T47D (cell line): ENCODE data around the gene ALDOA.
A peak's percentile ranks its signal among the peaks of the same experiment; 100 is the strongest.
"Not testable (repeated sequence)": the region's sequence is repeated elsewhere in the genome, so short reads cannot be mapped to it uniquely, and the experiment has no call there.

Source experiments
- DNase-seq, 2 experiments: peaks; one replicate each; pipeline versions ENCODE4 v3.0.0 to v3.0.0-alpha.2; 2011 to 2012; ENCODE audit warnings: low read depth in 1 of 2, low spot score in 1 of 2
- JUND ChIP-seq: IDR thresholded peaks from 2 replicates; pipeline ENCODE4 v1.6.1; 2012; ENCODE audit warnings: low read depth
- in situ Hi-C: cut with HindIII; loops from 2 replicates; pipeline ENCODE4 v1.10.0; 2016; ENCODE audit warnings: low sequenced_read_pairs, low pct_unique_long_range_greater_than_20kb

The ALDOA gene

DNA sequence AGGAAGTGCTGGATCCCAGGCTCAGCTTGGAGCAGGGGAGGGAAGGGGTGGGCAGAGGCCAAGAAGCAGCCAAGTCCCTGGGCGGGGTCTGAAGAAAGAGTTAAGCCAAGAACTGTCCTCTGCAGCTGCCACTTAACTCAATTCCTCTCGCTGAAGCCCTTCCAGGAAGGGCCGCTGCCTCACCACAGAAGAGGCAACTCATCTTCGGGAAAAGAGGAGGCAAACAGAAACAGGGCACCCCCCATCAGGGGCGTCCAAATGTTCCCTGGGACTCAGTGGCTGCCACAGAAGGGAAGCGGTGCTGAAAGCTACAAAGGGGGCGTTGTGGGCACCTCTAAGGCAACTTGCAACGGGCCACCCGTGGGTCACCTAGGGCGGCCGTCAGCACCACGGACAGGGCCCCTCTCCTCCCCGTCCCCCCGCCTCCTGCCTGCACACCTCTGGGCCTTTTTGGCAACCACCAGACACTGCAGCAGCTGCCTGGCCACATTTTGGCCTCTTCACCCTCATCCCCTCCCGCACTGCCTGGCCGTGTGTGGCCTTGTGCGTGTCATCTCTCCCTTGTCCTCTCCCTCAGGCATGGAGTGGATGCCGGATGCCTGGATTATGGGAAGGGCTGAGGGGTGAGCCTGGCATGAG, 37.0 kb upstream of the ALDOA start:
- no peak for TF ChIP-seq JUND
- DNase-seq: peak; percentile 19 to 66
- in situ Hi-C loops: no loop called here

DNA sequence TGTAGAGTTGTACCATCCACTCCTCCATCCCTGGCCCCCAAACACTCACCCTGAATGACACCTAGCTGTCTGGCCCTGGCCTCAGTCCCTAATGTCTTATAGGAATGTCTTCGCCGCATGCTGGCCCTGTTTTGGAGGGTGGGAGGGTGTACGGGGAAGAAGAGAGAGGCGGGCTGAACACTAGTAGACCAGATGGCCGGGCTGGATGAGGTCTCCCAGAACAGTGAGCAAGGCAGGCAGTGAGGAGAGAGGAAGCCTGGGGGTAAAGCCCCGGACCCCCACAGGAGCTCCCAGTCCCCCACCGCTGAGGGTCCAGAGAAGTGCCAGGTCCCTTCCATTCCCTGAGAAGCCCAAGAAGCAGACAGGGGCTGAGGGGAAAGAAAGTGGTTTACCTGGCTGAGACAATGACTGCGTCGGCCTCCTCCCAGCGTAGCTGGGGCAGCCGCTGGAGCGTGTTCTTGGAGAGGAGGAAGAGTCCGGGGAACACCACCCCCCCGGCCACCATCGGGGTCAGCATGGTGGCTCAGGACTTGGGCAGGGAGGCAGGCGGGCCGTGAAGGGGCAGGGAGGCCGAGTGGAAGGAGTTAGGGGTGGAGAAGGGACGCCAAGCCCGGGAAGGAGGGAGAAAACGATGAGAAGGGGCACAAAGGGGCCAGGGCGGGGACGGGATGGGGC, 35.4 kb upstream of the ALDOA start:
- TF ChIP-seq JUND: no peak
- DNase-seq: no peak
- in situ Hi-C loops: no loop called here

- no peak for TF ChIP-seq JUND
- DNase-seq: no peak
- in situ Hi-C loops: no loop called here
Measured at GRCh38 chr16:30030841-30031413, 34.6 kb upstream of the ALDOA start, which contains the start of gene TLCD3B. Gene TLCD3B, minus strand, starts transcription at chr16:30031271. Its CDS starts 744 bp downstream, at chr16:30030527.

GRCh38 chr16:30031477-30031918, 34.1 kb upstream of the ALDOA start:
- in situ Hi-C loops: no loop called here
- no peak for DNase-seq

GRCh38 chr16:30032083-30032819, 33.3 kb upstream of the ALDOA start:
- TF ChIP-seq JUND: no peak
- peak in 1 of 2 experiments; percentile 77 for DNase-seq
- in situ Hi-C loops: no loop called here

More at GRCh38 chr16:30031477-30031918, 34.1 kb upstream of the ALDOA start:
- no peak for TF ChIP-seq JUND

- TF ChIP-seq JUND: no peak
- DNase-seq: no peak
- in situ Hi-C loops: no loop called here
Measured at GRCh38 chr16:30033270-30033669, 32.3 kb upstream of the ALDOA start.

DNA sequence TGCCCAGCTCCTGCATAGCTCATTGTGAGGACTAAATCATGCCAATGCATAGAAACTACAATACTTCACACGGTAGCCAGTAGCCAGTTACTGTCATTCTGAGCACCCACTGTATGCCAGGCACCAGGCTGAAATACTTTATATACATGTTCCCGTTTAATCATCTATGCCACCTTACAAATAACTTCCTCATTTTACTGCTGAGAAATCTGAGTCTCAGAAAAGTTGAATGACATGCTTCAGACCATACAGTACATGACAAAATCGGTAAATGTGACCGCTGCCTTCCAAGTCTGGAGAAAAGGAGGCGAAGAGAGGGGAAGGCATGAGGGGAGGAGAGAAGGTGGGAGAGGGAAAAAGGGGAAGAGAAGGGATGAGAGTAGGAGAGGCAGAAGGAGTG, 25.3 kb upstream of the ALDOA start:
- no peak for TF ChIP-seq JUND
- in situ Hi-C loops: no loop called here
- DNase-seq: no peak

DNA sequence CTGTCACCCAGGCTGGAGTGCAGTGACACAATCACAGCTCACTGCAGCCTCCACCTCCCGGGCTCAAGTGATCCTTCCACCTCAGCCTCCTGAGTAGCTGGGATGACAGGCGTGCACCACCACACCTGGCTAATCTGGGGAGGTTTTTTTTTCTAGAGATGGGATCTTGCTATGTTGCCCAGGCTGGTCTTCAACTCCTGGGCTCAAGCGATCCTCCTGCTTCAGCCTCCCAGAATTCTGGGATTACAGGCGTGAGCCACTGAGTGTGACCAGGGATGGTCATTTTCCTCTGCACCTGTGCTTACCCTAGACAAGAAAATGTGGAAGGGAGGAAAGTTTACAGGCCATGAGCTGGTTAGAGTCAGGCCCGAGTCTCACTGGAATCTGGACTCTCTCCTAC, 24.9 kb upstream of the ALDOA start:
- DNase-seq, in situ Hi-C loops: not testable (repeated sequence)

DNA sequence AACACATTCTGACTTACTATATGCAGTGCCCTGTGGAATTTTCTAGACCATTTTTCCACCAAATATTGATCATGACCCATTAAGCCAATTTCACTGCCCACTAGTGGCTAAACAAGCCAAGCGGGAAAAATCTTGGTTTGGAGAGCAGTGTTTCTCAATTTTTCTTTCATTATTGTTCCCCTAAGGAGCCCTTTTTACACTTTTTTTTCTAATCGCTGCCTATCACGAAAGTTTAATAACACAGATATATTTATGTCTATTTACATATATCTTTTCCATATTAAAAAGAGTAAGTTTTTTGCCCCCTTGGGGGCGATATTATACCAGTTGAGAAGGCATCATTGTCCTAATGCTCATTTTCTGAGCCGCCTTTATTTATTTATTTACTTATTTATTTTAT, 23.7 kb upstream of the ALDOA start:
- DNase-seq: peak in 1 of 2 experiments; percentile 58
- in situ Hi-C loops: no loop called here
- TF ChIP-seq JUND: no peak

DNA sequence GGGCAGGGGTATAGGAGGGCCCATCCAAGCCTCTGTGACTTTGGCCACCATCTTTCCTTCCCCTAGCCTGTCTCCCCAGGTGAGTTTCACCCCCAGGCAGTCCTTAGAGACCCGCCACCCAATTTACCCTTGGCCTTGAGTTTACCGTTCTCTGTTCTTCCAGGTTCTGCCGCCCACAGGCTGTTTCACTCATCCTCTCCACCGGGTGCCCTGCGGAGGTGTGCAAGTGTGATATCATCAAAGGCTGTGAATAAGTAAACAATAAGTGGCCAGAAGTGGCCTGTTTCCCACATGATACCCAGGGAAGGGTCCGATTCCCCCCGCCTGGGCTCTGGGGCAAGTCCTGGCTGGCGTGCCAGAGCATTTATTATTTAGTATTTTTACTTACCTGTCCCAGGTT, 19.4 kb upstream of the ALDOA start:
- in situ Hi-C loops: no loop called here
- DNase-seq: peak in 1 of 2 experiments; percentile 41
- no peak for TF ChIP-seq JUND

GRCh38 chr16:30046588-30046987, 19.0 kb upstream of the ALDOA start:
- no peak for DNase-seq
- in situ Hi-C loops: no loop called here
- TF ChIP-seq JUND: no peak

- in situ Hi-C loops: no loop called here
- DNase-seq: no peak
- no peak for TF ChIP-seq JUND
Measured at GRCh38 chr16:30049871-30050270, 15.7 kb upstream of the ALDOA start.

DNA sequence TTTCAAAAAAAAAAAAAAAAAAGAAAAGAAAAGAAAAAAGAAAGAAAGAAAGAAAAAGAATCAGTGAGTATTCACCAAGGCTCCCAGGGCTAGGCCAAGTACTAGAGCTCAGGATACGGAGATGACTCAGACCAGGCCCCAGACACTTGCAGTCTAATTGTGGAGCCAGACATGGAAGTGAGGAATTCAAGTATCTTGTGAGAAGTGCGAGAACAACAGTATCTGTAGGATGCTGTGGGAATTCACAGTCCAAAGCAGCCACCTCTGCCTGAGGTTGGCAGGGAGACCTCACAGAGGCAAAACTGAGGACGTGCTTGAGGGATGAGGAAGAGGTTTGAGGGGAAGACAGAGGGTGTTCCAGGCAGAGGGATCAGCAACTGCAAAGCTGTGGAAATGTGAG, 14.0 kb upstream of the ALDOA start:
- DNase-seq: no peak
- no peak for TF ChIP-seq JUND
- in situ Hi-C loops: no loop called here
